Activated CD4-positive, alpha-beta T cell treated with anti-CD3 and anti-CD28 coated beads for 36 hours (primary cell): ENCODE results near the gene LMO7. TPM values are rescaled to one million over a fixed set of nuclear protein-coding genes. Genes with fewer than 3 reads are reported as not detected.
"Not testable (repeated sequence)": the region's sequence is repeated elsewhere in the genome, so short reads cannot be mapped to it uniquely, and the experiment has no call there.

Source experiments
- ATAC-seq: fragments of 200-7000 bp; cut with Tn5 transposase; one replicate; pipeline ENCODE4 v1.10.0; 2021; ENCODE audit warnings: mild to moderate bottlenecking, moderate library complexity
- CTCF ChIA-PET: fragments of 350-600 bp; sonication (Branson Sonifier 250); formaldehyde crosslinking; loops from one replicate; lab custom pipeline; 2021; ENCODE audit warnings: antibody characterized with exemption; lab: Charles Lee
- POLR2A ChIA-PET: fragments of 350-600 bp; sonication (Branson Sonifier 250); formaldehyde crosslinking; loops from one replicate; lab custom pipeline; 2021; ENCODE audit warnings: antibody characterized with exemption, inconsistent platforms; lab: Charles Lee
- DNase-seq: peaks from one replicate; pipeline ENCODE4 v3.0.0-alpha.2; 2020
- H3K27ac Mint-ChIP-seq: one replicate; pipeline ENCODE4 v1.8.0; 2021; ENCODE audit warnings: mixed read lengths
- H3K27me3 Mint-ChIP-seq: one replicate; pipeline ENCODE4 v1.8.0; 2021; ENCODE audit warnings: mixed read lengths
- H3K36me3 Mint-ChIP-seq: one replicate; pipeline ENCODE4 v1.8.0; 2021; ENCODE audit warnings: low read depth, mixed read lengths
- H3K4me1 Mint-ChIP-seq: one replicate; pipeline ENCODE4 v1.8.0; 2021; ENCODE audit warnings: mixed read lengths
- H3K4me3 Mint-ChIP-seq: one replicate; pipeline ENCODE4 v1.8.0; 2021; ENCODE audit warnings: mild to moderate bottlenecking, moderate library complexity, mixed read lengths
- H3K9me3 Mint-ChIP-seq: one replicate; pipeline ENCODE4 v1.8.0; 2021; ENCODE audit warnings: low read depth, mixed read lengths
- intact Hi-C, 2 experiments: fragments of 100-400 bp; cut with DNase I in 1 of 2; cut with micrococcal nuclease in 1 of 2; formaldehyde crosslinking; loops; one replicate each; pipeline versions ENCODE4 v1.14.2 to v1.15.1; 2022 to 2024; cut with DNase I, micrococcal nuclease
- total RNA-seq, 2 experiments: library from RNA; stranded (reverse); gene quantifications; one replicate each; pipeline ENCODE4 v1.2.3, GENCODE V29; 2021

The LMO7 gene
- total RNA-seq, 2 experiments from 2014 or later = 11.7 to 15.5 TPM

DNA sequence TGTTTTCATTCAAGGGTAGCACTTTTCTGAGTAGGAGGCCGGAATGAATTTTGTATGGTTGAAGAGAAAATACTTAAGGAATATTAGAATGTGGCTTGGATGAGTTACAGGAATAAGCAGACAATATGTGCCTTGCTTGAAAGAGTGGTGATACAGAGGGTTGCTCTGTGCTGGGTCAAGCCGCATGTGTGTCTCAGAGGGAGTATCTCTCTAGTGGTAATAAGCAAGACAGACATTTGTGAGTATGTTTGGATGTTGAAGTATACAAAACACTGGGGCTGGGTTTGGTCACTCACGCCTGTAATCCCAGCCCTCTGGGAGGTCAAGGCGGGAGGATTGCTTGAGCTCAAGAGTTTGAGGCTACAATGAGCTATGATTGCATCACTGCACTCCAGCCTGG, 103.9 kb downstream of the LMO7 start:
- Mint-ChIP-seq H3K4me1 (peaks cover 16% of the 10 kb centered on the region), H3K27me3 (no peaks in the 10 kb centered on the region), H3K27ac (no peak overlapping the region), H3K36me3 (peaks cover 6% of the 10 kb centered on the region), H3K9me3 (peaks cover 12% of the 10 kb centered on the region), H3K4me3 (no peak overlapping the region)
- no peak for ATAC-seq
- ChIA-PET CTCF (interaction anchor here (1.0 kb wide), 1 partner anchor 25 kb away, joined by 3 read pairs; no protein-coding TSS in a partner anchor), POLR2A (no interaction called here)
- DNase-seq = no peak
- intact Hi-C loops = no loop called here

DNA sequence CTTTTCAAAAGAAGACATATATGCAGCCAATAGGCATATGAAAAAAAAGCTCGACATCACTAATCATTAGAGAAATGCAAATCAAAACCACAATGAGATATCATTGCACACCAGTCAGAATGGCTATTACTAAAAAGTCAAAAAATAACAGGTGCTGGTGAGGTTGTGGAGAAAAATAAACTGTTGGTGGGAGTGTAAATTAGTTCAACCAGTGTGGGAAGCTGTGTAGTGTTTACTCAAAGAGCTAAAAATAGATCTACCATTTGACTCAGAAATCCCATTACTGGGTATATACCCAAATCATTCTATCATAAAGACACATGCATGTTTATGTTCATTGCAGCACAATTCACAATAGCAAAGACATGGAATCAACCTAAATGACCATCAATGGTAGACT, 106.9 kb downstream of the LMO7 start:
- Mint-ChIP-seq H3K9me3 (peaks cover 16% of the 10 kb centered on the region), H3K4me1 (peaks cover 13% of the 10 kb centered on the region)
- POLR2A ChIA-PET, intact Hi-C loops, H3K4me3 Mint-ChIP-seq, ATAC-seq, H3K27ac Mint-ChIP-seq, H3K36me3 Mint-ChIP-seq, CTCF ChIA-PET, DNase-seq, H3K27me3 Mint-ChIP-seq: not testable (repeated sequence)

GRCh38 chr13:75744127-75744526, 108.0 kb downstream of the LMO7 start:
- H3K27me3 Mint-ChIP-seq = no peaks in the 10 kb centered on the region
- H3K4me1 Mint-ChIP-seq = peaks cover 6% of the 10 kb centered on the region
- peaks cover 16% of the 10 kb centered on the region for H3K9me3 Mint-ChIP-seq
- ATAC-seq = no peak
- DNase-seq = no peak
- H3K4me3 Mint-ChIP-seq = no peak overlapping the region
- peaks cover 6% of the 10 kb centered on the region for H3K36me3 Mint-ChIP-seq
- CTCF ChIA-PET = no interaction called here
- intact Hi-C loops = no loop called here
- no peak overlapping the region for H3K27ac Mint-ChIP-seq
- POLR2A ChIA-PET = no interaction called here

DNA sequence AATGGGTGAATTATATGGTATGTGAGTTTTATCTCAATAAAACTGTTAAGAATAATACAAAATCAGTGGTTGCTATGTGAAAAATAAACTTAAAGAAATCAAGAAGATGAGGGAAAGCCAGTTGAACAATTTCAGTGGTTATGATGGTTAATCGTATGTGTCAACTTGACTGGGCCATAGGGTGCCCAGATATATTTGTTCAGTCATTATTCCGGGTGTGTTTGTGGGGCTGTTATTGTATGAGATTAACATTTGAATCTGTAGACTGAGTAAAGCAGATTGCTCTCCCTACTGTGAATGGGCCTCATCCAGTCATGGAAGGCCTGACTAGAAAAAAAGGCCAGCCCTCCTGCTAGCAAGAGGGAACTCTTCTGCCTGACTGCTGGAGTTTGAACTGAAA, 109.3 kb downstream of the LMO7 start:
- Mint-ChIP-seq H3K36me3 (peaks cover 6% of the 10 kb centered on the region), H3K9me3 (peaks cover 16% of the 10 kb centered on the region), H3K27me3 (no peaks in the 10 kb centered on the region), H3K4me1 (peaks cover 2% of the 10 kb centered on the region), H3K4me3 (no peak overlapping the region), H3K27ac (no peak overlapping the region)
- DNase-seq (no peak), ATAC-seq (no peak)
- intact Hi-C loops = no loop called here
- CTCF ChIA-PET = no interaction called here
- POLR2A ChIA-PET = no interaction called here

DNA sequence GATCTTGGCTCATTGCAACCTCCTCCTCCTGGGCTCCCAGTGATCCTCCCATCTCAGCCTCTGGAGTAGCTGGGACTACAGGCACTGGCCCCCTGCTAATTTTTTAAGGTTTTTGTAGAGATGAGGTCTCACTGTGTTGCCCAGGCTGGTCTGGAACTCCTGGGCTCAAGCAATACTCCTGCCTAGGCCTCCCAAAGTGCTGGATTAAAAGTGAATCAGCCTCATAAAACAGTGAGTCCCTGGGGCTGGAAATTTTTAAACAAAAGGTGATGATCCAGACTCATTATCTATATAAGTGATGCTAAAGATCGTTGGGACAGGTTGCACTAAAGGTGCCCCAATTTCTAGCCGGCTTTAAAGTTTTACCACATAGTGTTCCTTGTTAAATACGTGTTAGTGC, 112.7 kb downstream of the LMO7 start:
- Mint-ChIP-seq H3K36me3 (peaks cover 1% of the 10 kb centered on the region), H3K4me1 (peaks cover 2% of the 10 kb centered on the region), H3K27ac (no peak overlapping the region), H3K27me3 (no peaks in the 10 kb centered on the region), H3K4me3 (no peak overlapping the region), H3K9me3 (peaks cover 9% of the 10 kb centered on the region)
- POLR2A ChIA-PET = no interaction called here
- CTCF ChIA-PET = interaction anchor here (0.7 to 0.8 kb wide), 2 partner anchors 53 to 60 kb away, joined by 3 to 4 read pairs; no protein-coding TSS in a partner anchor
- intact Hi-C loops = no loop called here
- ATAC-seq (no peak), DNase-seq (no peak)

GRCh38 chr13:75749407-75749806, 113.3 kb downstream of the LMO7 start:
- Mint-ChIP-seq H3K27ac (no peak overlapping the region), H3K9me3 (peaks cover 12% of the 10 kb centered on the region), H3K27me3 (no peaks in the 10 kb centered on the region), H3K36me3 (peaks cover 5% of the 10 kb centered on the region), H3K4me3 (no peak overlapping the region), H3K4me1 (peaks cover 2% of the 10 kb centered on the region)
- no peak for ATAC-seq
- DNase-seq = no peak
- ChIA-PET POLR2A (no interaction called here), CTCF (interaction anchor here (0.7 kb wide), 1 partner anchor 16 kb away, joined by 3 read pairs; no protein-coding TSS in a partner anchor)
- intact Hi-C loops = no loop called here

GRCh38 chr13:75751350-75751749, 115.2 kb downstream of the LMO7 start:
- H3K27ac Mint-ChIP-seq = no peak overlapping the region
- peaks cover 8% of the 10 kb centered on the region for H3K9me3 Mint-ChIP-seq
- peaks cover 5% of the 10 kb centered on the region for H3K36me3 Mint-ChIP-seq
- ATAC-seq (no peak), DNase-seq (no peak)
- peaks cover 10% of the 10 kb centered on the region for H3K4me1 Mint-ChIP-seq
- ChIA-PET CTCF (interaction anchor here (1.3 to 1.6 kb wide), 2 partner anchors 10 to 39 kb away, joined by 3 to 6 read pairs; no protein-coding TSS in a partner anchor), POLR2A (no interaction called here)
- H3K4me3 Mint-ChIP-seq = no peak overlapping the region
- H3K27me3 Mint-ChIP-seq = no peaks in the 10 kb centered on the region
- intact Hi-C loops = no loop called here

DNA sequence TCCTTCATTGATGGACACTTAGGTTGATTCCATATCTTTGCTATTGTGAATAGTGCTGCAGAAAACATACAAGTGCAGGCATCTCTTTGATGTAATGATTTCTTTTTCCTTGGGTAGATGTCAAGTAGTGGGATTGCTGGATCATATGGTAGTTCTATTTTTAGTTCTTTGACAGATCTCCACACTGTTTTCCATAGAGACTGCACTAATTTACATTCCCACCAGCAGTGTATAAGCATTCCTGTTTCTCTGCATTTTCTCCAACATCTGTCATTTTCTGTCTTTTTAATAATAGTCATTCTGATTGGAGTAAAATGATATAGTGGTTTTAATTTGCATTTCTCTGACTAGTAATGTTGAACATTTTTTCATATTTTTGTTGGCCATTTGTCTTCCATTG, 116.7 kb downstream of the LMO7 start:
- DNase-seq (no peak), ATAC-seq (no peak)
- Mint-ChIP-seq H3K36me3 (peaks cover 5% of the 10 kb centered on the region), H3K4me3 (no peak overlapping the region), H3K4me1 (peaks cover 22% of the 10 kb centered on the region), H3K27ac (no peak overlapping the region), H3K27me3 (no peaks in the 10 kb centered on the region), H3K9me3 (peaks cover 8% of the 10 kb centered on the region)
- ChIA-PET CTCF (no interaction called here), POLR2A (no interaction called here)
- intact Hi-C loops = no loop called here

GRCh38 chr13:75754936-75755335, 118.8 kb downstream of the LMO7 start:
- peaks cover 28% of the 10 kb centered on the region for H3K4me1 Mint-ChIP-seq
- ATAC-seq (no peak), DNase-seq (no peak)
- CTCF ChIA-PET = interaction anchor here (0.7 kb wide), 1 partner anchor 149 kb away, joined by 3 read pairs; no protein-coding TSS in a partner anchor
- no peak overlapping the region for H3K4me3 Mint-ChIP-seq
- peaks cover 5% of the 10 kb centered on the region for H3K36me3 Mint-ChIP-seq
- POLR2A ChIA-PET = no interaction called here
- peaks cover 8% of the 10 kb centered on the region for H3K9me3 Mint-ChIP-seq
- no peaks in the 10 kb centered on the region for H3K27me3 Mint-ChIP-seq
- intact Hi-C loops = no loop called here
- no peak overlapping the region for H3K27ac Mint-ChIP-seq

DNA sequence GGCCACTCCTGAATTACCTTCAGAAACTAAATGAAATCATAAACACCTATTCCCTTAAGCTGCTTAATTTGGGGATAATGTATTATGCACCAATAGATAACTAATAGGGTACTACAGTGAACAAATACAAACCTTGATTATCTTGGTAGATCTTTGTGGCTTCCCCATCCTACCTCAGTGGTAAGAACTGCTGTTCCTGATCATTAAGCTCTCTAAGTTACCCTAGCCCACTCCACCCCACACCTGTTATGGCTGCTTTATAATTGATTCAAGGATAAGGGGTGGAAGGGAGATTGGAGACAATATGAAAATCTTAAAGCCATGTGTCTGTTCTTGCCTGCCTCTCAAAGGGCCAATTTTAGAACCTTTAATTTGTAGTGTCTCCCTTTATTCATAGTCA, 121.2 kb downstream of the LMO7 start:
- ChIA-PET POLR2A (interaction anchor here (0.6 kb wide), 1 partner anchor 105 kb away, joined by 3 read pairs; no protein-coding TSS in a partner anchor), CTCF (interaction anchor here (0.8 kb wide), 1 partner anchor 61 kb away, joined by 4 read pairs; no protein-coding TSS in a partner anchor)
- Mint-ChIP-seq H3K4me1 (peaks cover 47% of the 10 kb centered on the region), H3K27me3 (no peaks in the 10 kb centered on the region), H3K4me3 (no peak overlapping the region), H3K9me3 (peaks cover 8% of the 10 kb centered on the region), H3K36me3 (peaks cover 5% of the 10 kb centered on the region), H3K27ac (no peak overlapping the region)
- no peak for DNase-seq
- intact Hi-C loops = no loop called here
- no peak for ATAC-seq

DNA sequence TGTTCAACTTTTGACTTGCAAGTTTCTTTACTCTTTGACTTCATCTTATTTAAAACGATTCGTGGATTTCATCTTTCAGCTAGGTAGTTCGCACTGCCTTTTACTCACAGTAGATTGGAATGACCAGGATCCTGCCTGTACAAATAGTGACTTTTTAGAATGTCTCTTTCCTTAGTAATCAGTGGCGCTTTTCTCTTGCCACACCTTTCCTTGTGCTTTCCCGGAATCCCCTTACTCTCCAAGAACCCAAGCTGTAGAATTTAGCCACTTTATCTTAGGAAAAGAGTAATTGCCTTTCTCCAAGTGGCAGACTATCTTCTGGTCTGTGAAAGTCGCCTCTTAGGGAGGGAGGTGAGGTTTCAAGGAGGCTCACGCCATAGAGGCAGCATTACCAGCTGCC, 123.4 kb downstream of the LMO7 start:
- CTCF ChIA-PET = interaction anchor here (0.7 to 4.2 kb wide), 8 partner anchors 24 to 178 kb away, joined by 3 to 20 read pairs (median 8); no protein-coding TSS in a partner anchor
- Mint-ChIP-seq H3K9me3 (no peaks in the 10 kb centered on the region), H3K36me3 (peaks cover 4% of the 10 kb centered on the region), H3K4me3 (no peak overlapping the region), H3K27me3 (no peaks in the 10 kb centered on the region), H3K27ac (no peak overlapping the region), H3K4me1 (peaks cover 68% of the 10 kb centered on the region)
- POLR2A ChIA-PET = no interaction called here
- intact Hi-C loops = no loop called here
- no peak for ATAC-seq
- DNase-seq = no peak
